Bronchial epithelial cell (primary cell): Measurements from ENCODE around the gene HOXB9. TPM values are rescaled to one million over a fixed set of nuclear protein-coding genes. Genes with fewer than 3 reads are reported as not detected.

ENCODE experiments used
- DNase-seq: peaks from one replicate; pipeline ENCODE4 v3.0.0-alpha.2; 2010; ENCODE audit warnings: low read depth
- FAIRE-seq: peaks from 2 replicates; lab custom pipeline; 2011; peaks lifted over from hg19 to GRCh38; lab: Jason Lieb, UNC
- H3K27me3 ChIP-seq: 2 replicates; pipeline ENCODE4 v1.5.1; 2011; ENCODE audit warnings: low read length; ENCODE audit not compliant: control insufficient read depth, insufficient read depth
- H3K36me3 ChIP-seq: 2 replicates; pipeline ENCODE4 v1.5.1; 2011; ENCODE audit warnings: low read length; ENCODE audit not compliant: control insufficient read depth, insufficient read depth
- H3K4me3 ChIP-seq: 2 replicates; pipeline ENCODE4 v1.5.1; 2011; ENCODE audit warnings: mild to moderate bottlenecking, low read depth, low read length, control low read depth
- CTCF ChIP-seq: IDR thresholded peaks from 2 replicates; pipeline ENCODE4 v1.5.1; 2011; ENCODE audit warnings: mild to moderate bottlenecking, moderate library complexity, low read length, control low read depth, inconsistent platforms; ENCODE audit not compliant: insufficient read depth, severe bottlenecking
- total RNA-seq: library from RNA; depleted of rRNA; stranded (reverse); fragments of >200 nt; gene quantifications from 2 replicates; pipeline ENCODE4 v1.2.1, GENCODE V29; 2014

The HOXB9 gene
- total RNA-seq, result not detected in 2 replicates

GRCh38 chr17:48626245-48627117, at the start of gene HOXB9:
Gene HOXB9, minus strand, starts transcription at chr17:48626358. Its CDS starts 89 bp downstream, at chr17:48626269.
- FAIRE-seq (no peak), DNase-seq (no peak)
- no peak within 1 kb of the TSS for H3K4me3 ChIP-seq
- TF ChIP-seq CTCF, result no peak
- H3K27me3 ChIP-seq, result peaks cover 90% of the 10 kb centered on the region
- no peaks in the 10 kb centered on the region for H3K36me3 ChIP-seq

GRCh38 chr17:48672340-48672739, 46.2 kb upstream of the HOXB9 start:
- no peaks in the 10 kb centered on the region for H3K27me3 ChIP-seq
- FAIRE-seq (no peak), DNase-seq (no peak)
- H3K36me3 ChIP-seq, result no peaks in the 10 kb centered on the region
- no peak overlapping the region for H3K4me3 ChIP-seq
- TF ChIP-seq CTCF, result no peak

GRCh38 chr17:48671697-48672171, 45.6 kb upstream of the HOXB9 start:
- peak; percentile 88 for TF ChIP-seq CTCF
- no peak for FAIRE-seq
- H3K4me3 ChIP-seq, result peak overlapping the region; percentile 11
- H3K27me3 ChIP-seq, result no peaks in the 10 kb centered on the region
- no peaks in the 10 kb centered on the region for H3K36me3 ChIP-seq
- peak; percentile 37 for DNase-seq

- Histone ChIP-seq H3K36me3 (no peaks in the 10 kb centered on the region), H3K4me3 (no peak overlapping the region), H3K27me3 (no peaks in the 10 kb centered on the region)
- no peak for TF ChIP-seq CTCF
- DNase-seq (no peak), FAIRE-seq (no peak)
These were observed 37.2 kb upstream of the HOXB9 start for GRCh38 chr17:48663134-48663924.

GRCh38 chr17:48655913-48656312, 29.8 kb upstream of the HOXB9 start:
- Histone ChIP-seq H3K4me3 (no peak overlapping the region), H3K27me3 (no peaks in the 10 kb centered on the region), H3K36me3 (no peaks in the 10 kb centered on the region)
- DNase-seq (no peak), FAIRE-seq (no peak)
- no peak for TF ChIP-seq CTCF
